Small intestine (tissue), 7 donors: Measurements from ENCODE around the gene DNPEP. TPM values are rescaled to one million over a fixed set of nuclear protein-coding genes. Genes with fewer than 3 reads are reported as not detected.
A peak's percentile ranks its signal among the peaks of the same experiment; 100 is the strongest.
"Not testable (repeated sequence)": the region's sequence is repeated elsewhere in the genome, so short reads cannot be mapped to it uniquely, and the experiment has no call there.

Experiments
- DNase-seq, 2 donors: peaks; one replicate each; pipeline versions ENCODE4 v3.0.0 to v3.0.0-alpha.2; 2013
- FAIRE-seq: peaks from 2 replicates; lab custom pipeline; 2012; peaks lifted over from hg19 to GRCh38; lab: Jason Lieb, UNC
- H3K27ac ChIP-seq, 3 donors: one replicate each; pipeline ENCODE4 v1.5.1; 2013; ENCODE audit warnings: low read length in 2 of 3, mild to moderate bottlenecking in 2 of 3, control low read depth in 1 of 3, inconsistent platforms in 1 of 3, low read depth in 1 of 3, moderate library complexity in 1 of 3
- H3K27me3 ChIP-seq, 3 donors: one replicate each; pipeline ENCODE4 v1.6.1; 2013; ENCODE audit warnings: low read length in 3 of 3, inconsistent platforms in 1 of 3; ENCODE audit not compliant: control insufficient read depth in 3 of 3, insufficient read depth in 3 of 3
- H3K36me3 ChIP-seq, 3 donors: one replicate each; pipeline ENCODE4 v1.6.1; 2013; ENCODE audit warnings: low read length in 3 of 3, inconsistent platforms in 1 of 3, low read depth in 1 of 3, mild to moderate bottlenecking in 1 of 3, moderate library complexity in 1 of 3; ENCODE audit not compliant: control insufficient read depth in 3 of 3, insufficient read depth in 2 of 3
- H3K4me1 ChIP-seq, 3 donors: one replicate each; pipeline ENCODE4 v1.6.1; 2013; ENCODE audit warnings: low read length in 2 of 3, inconsistent platforms in 1 of 3, low read depth in 1 of 3, mild to moderate bottlenecking in 1 of 3, moderate library complexity in 1 of 3; ENCODE audit not compliant: control insufficient read depth in 3 of 3, insufficient read depth in 2 of 3
- H3K4me3 ChIP-seq, 3 donors: one replicate each; pipeline ENCODE4 v1.5.1; 2013; ENCODE audit warnings: low read length in 3 of 3, control low read depth in 1 of 3, inconsistent platforms in 1 of 3, low read depth in 1 of 3, mild to moderate bottlenecking in 1 of 3, moderate library complexity in 1 of 3
- H3K9me3 ChIP-seq, 2 donors: one replicate each; pipeline ENCODE4 v1.6.1; 2013; ENCODE audit warnings: low read depth in 1 of 2, low read length in 1 of 2; ENCODE audit not compliant: control insufficient read depth in 2 of 2, insufficient read depth in 1 of 2
- WGBS, 3 donors: extraction: QIAGEN DNeasy Blood & Tissue Kit; methylation state at CpG; one replicate each; pipeline ENCODE4 v1.1.7; 2013; 5-methylcytosine and 5-hydroxymethylcytosine counted together
- polyA plus RNA-seq, 4 donors: library from polyadenylated mRNA; stranded (reverse) in 3 of 4; unstranded in 1 of 4; fragments of 200-250 nt in 3 of 4; fragments of 120-200 nt in 1 of 4; gene quantifications; one replicate each; pipeline versions ENCODE4 v1.2.1 to v1.2.3, GENCODE V29; 2013
- donor health status: healthy with polysubstance abuse.
- donor health status: control.
- donor health status: control.
- donor health status: Bipolar disorder and iron deficiency.
- donor health status: healthy.

Gene DNPEP
- polyA plus RNA-seq, 4 donors, result 98.2 to 200 (median 165) TPM

GRCh38 chr2:219401606-219402005 is 13.9 kb upstream of the DNPEP start:
- H3K4me3 ChIP-seq, result no peak overlapping the region
- no peaks in the 10 kb centered on the region for H3K36me3 ChIP-seq
- H3K9me3 ChIP-seq, result no peaks in the 10 kb centered on the region
- H3K27me3 ChIP-seq, result no peaks in the 10 kb centered on the region
- no peak for DNase-seq
- FAIRE-seq, result no peak
- no peak overlapping the region for H3K27ac ChIP-seq
- peaks cover 10 to 35% (median 11%) of the 10 kb centered on the region in 3 donors for H3K4me1 ChIP-seq
- WGBS, 3 donors, result 82 to 97% (median 93%) methylated on average over 8 of the region's 8 CpGs

- Histone ChIP-seq H3K27me3 (no peaks in the 10 kb centered on the region), H3K27ac (no peak overlapping the region), H3K9me3 (no peaks in the 10 kb centered on the region), H3K4me3 (no peak overlapping the region), H3K4me1 (peaks cover 10 to 35% (median 11%) of the 10 kb centered on the region in 3 donors), H3K36me3 (no peaks in the 10 kb centered on the region)
- DNase-seq (no peak), FAIRE-seq (no peak)
- 56 to 70% (median 56%) methylated on average over 6 of the region's 6 CpGs for WGBS, 3 donors
Measured at GRCh38 chr2:219400562-219400961, 12.8 kb upstream of the DNPEP start.

- H3K4me1 ChIP-seq, result peaks cover 10 to 35% (median 11%) of the 10 kb centered on the region in 3 donors
- H3K4me3 ChIP-seq, result no peak overlapping the region
- WGBS, 3 donors, result 64 to 66% (median 65%) methylated on average over 14 of the region's 14 CpGs
- H3K27ac ChIP-seq, result peak overlapping the region in 2 of 3 donors; percentile 20 to 45
- FAIRE-seq, result no peak
- no peaks in the 10 kb centered on the region for H3K27me3 ChIP-seq
- no peaks in the 10 kb centered on the region for H3K9me3 ChIP-seq
- no peaks in the 10 kb centered on the region for H3K36me3 ChIP-seq
- no peak for DNase-seq
Measured at GRCh38 chr2:219399716-219400478, 12.2 kb upstream of the DNPEP start.

- Histone ChIP-seq H3K4me1 (peaks cover 10 to 35% (median 11%) of the 10 kb centered on the region in 3 donors), H3K36me3 (no peaks in the 10 kb centered on the region), H3K9me3 (no peaks in the 10 kb centered on the region), H3K4me3 (no peak overlapping the region), H3K27ac (peak overlapping the region; percentile 20 to 84 (median 79)), H3K27me3 (no peaks in the 10 kb centered on the region)
- DNase-seq (peak; percentile 62 to 88), FAIRE-seq (no peak)
- 11 to 34% (median 25%) methylated on average over 5 of the region's 5 CpGs for WGBS, 3 donors
Measured at GRCh38 chr2:219398721-219399363, 11.1 kb upstream of the DNPEP start.

- Histone ChIP-seq H3K27me3 (no peaks in the 10 kb centered on the region), H3K27ac (no peak overlapping the region), H3K4me1 (peaks cover 10 to 31% (median 11%) of the 10 kb centered on the region in 3 donors), H3K9me3 (peaks cover 0 to 3% of the 10 kb centered on the region in 2 donors), H3K4me3 (no peak overlapping the region), H3K36me3 (no peaks in the 10 kb centered on the region)
- DNase-seq, result no peak
- no peak for FAIRE-seq
- WGBS, 3 donors, result 43 to 74% (median 63%) methylated on average over 6 of the region's 6 CpGs
Measured at GRCh38 chr2:219396863-219397457, 9.2 kb upstream of the DNPEP start.

- 90 to 94% (median 91%) methylated on average over 3 of the region's 3 CpGs for WGBS, 3 donors
- DNase-seq (no peak), FAIRE-seq (no peak)
- Histone ChIP-seq H3K4me3 (no peak overlapping the region), H3K4me1 (peaks cover 8 to 27% (median 11%) of the 10 kb centered on the region in 3 donors), H3K27ac (no peak overlapping the region), H3K36me3 (no peaks in the 10 kb centered on the region), H3K9me3 (peaks cover 0 to 3% of the 10 kb centered on the region in 2 donors), H3K27me3 (no peaks in the 10 kb centered on the region)
Measured at GRCh38 chr2:219395609-219396008, 7.9 kb upstream of the DNPEP start.

- not testable (repeated sequence) for H3K36me3 ChIP-seq, FAIRE-seq, H3K9me3 ChIP-seq, H3K27me3 ChIP-seq, DNase-seq, H3K27ac ChIP-seq, H3K4me3 ChIP-seq
- 90 to 94% (median 91%) methylated on average over 9 of the region's 9 CpGs for whole genome bisulfite sequencing, 3 donors
- peaks cover 5 to 21% (median 11%) of the 10 kb centered on the region in 3 donors for H3K4me1 ChIP-seq
Measured at GRCh38 chr2:219395056-219395455, 7.3 kb upstream of the DNPEP start.

- Histone ChIP-seq H3K4me3 (no peak overlapping the region), H3K4me1 (peaks cover 0 to 13% (median 0%) of the 10 kb centered on the region in 3 donors), H3K27ac (no peak overlapping the region), H3K9me3 (peaks cover 0 to 3% of the 10 kb centered on the region in 2 donors), H3K27me3 (no peaks in the 10 kb centered on the region), H3K36me3 (no peaks in the 10 kb centered on the region)
- WGBS, 3 donors, result 91 to 95% (median 92%) methylated on average over 9 of the region's 9 CpGs
- no peak for FAIRE-seq
- DNase-seq, result no peak
Measured at GRCh38 chr2:219392754-219393153, 5.0 kb upstream of the DNPEP start.
